Suppressor macrophage treated with lipopolysaccharide for 4 hours (primary cell): ENCODE results near the gene COL8A1.

Experiments
- DNase-seq: peaks from one replicate; pipeline ENCODE4 v3.0.0-alpha.2; 2020

COL8A1 gene

DNA sequence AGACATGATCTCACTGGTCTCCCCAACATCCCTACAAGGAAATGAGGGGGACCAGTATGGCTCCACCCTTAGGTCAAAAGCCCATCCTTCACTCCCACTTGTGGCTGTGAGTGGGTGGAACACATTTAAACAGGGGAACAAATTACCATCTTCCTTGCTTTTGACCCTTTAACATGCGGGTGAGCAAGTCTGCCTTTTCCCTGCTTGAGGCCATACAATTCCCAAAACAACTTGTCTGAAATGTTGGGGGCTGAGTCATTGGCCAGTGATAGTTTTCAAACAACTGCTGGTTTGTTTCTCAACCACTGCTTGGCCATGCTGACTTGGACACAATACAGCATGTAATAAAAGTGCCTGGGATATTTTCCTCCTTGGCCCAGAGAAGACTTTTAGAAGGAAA lies 39.6 kb downstream of the COL8A1 start:
- DNase-seq, result no peak

DNA sequence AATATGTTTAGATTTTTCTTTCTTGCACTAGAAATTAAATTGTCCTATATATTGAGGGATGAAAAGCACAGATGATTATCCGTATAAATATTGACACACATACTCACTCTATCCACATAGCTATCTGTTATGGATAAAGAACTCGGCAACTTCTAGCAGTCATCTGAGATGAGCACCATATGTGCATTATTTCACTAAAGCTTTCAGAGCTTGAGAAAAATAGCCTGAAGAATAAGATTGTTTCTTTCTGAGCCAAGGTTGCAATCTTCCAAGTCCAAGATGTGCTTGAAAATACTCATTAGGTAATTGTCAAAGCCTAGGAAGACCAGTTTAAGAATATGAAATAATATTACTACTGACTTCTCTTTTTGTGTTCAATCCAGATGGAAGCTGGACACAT lies 40.5 kb downstream of the COL8A1 start:
- no peak for DNase-seq

DNA sequence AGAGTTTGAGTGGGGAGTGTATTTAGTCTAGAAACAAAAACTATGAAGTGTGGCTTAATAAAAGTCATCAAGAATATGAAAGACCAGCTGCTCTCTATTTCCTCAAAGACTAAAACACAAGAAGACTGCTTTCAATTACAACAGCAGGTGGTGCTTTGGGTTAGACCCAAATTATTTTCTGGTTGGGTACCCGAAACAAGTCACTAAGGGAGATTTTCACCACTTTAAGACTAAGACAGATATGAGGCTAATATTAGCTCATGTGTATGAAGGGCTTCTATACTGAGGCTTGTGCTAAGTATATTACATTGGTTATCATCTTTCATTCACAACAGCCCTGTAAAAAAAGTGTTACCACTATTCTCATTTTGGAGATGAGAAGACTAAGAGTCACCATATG lies 43.1 kb downstream of the COL8A1 start:
- no peak for DNase-seq

DNA sequence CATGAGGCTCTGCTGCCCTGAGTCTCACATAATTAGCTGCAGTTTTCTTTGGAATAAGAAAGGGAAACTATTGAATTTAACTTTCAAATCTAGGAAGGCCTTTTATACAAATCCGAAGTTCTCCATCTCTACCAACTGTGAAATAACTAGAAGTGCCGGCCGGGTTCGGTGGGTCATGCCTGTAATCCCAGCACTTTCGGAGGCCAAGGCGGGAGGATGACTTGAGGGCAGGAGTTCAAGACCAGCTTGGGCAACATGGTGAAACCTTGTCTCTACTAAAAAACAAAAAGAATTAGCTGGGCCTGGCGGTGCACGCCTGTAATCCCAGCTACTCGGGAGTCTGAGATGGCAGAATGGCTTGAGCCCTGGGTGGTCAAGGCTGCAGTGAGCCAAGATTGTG lies 43.6 kb downstream of the COL8A1 start:
- DNase-seq, result no peak

DNA sequence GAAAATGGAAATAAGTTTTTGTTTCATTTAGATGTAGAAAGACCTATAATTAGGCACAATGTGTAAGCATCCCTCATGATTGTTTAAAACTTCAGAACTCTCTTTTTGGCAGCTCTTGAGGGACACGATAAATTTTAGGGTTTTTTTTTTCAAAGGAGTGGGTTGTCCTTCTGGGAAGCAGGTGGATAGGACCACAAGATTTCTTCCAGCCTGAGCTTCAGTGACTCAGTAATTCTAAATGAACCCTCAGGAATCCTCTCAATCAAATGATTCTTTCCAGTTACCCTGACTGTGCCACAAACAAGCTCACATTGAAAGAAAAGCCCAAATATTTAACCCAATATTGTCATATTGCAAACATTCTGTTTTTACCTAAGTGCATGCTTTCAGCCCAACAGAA lies 45.1 kb downstream of the COL8A1 start:
- DNase-seq, result no peak

DNA sequence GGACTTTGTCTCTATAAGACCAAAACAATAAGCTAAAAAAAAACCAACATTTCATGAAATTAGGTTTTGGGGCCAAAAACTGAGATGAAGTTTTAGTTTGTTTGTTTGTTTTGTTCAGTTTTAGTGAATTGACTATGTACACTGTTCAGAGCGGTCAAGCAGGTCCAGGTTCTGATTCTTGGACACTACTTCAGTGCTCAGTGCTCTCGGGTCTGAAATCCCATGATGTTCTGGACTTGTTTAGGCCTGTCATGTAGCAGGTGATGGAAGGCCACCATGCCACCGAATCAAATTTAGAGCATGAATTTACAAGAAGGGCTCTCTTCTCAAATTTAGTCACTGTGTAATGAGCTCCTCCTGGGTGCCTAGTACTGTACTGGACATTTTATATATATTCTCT lies 45.5 kb downstream of the COL8A1 start:
- DNase-seq, result no peak

DNA sequence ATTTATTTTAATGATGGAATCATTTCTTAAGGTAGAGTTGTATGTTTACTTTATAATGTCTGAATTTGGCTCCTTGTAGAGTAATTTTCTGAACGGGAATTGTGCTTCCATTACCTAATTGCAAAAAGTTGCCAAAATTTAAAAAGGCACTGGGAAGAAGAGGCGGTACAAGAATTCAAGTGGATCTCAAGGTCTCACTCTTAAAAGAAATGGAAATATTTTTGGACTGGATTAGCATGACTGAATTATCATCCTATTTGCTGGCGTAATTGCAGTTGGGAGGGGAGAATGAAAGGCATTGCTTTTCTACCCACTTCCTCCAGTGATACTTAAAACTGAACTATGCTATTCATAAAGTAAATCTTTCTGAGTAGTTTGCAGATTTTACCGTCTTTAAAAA lies 46.2 kb downstream of the COL8A1 start:
- no peak for DNase-seq

DNA sequence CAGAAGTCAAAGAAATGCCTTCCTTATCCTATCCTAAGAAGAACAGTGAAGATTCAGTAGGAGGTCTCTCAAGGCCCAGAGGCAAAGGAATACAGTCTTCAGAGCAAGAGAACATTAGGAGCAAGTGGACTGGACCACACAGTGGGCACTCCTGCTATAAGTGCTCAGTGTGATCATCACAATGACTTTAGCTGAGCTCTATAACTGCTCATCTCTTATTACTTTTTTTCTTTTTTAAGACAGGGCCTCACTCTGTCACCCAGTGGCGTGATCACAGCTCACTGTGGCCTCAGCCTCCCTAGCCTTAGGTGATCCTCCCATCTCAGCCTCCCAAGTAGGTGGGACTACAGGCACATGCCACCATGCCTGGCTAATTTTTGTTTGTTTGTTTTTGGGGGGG lies 48.1 kb downstream of the COL8A1 start:
- DNase-seq, result no peak

DNA sequence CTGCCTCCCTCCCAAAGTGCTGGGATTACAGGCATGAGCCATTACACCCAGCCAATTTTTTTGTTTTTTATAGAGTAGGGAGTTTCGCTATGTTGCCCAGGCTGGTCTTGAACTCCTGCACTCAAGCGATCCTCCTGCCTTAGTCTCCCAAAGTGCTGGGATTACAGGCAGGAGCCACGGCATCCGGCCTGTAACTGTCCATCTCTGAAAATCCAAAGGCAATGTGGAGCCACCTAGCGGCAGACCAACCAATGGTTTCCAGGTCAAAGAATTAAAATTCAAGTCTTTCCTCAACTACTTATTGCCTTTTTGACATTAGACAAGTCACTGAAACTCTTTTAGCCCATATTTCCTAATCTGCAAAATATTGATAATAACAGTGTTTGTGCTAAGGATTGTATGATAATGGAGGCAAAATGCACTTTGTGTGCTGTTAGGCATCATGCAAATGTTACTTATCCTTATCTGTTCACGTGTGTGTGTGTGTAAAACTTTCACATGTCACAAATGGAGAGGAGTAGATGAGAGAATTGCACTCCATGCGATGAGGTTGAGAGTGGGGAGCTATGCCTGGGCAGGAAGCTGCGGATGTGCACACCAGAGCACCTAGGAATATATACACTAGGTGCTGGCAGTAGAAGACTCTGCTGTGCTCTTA lies 48.7 kb downstream of the COL8A1 start:
- DNase-seq, result peak; percentile 48

DNA sequence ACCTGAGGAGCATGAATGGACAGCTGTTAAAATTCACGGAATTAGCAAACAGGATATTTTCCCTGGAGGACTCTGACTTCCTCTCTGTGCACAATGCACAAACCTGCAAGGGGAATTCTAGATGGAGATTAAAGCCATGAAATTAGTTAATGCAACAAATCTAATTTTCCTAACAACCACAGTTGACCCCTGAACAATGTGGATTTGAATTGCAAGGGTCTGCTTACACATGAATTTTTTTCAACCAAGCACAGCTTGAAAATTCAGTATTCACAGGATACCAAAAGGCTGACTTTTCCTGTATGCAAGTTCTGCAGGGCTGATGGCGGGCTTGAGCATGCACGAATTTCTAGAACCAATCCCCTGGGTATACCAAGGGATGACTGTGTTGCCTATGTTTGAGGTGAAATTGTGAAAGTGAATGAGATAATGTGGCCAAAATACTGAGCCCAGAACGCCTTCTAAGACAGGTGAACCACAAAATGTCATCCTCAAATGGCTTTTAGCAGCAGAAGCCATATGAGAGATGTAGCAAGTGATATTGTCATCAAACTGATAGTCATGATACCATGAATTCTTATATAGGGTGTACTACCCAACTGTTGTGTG lies 52.5 kb downstream of the COL8A1 start:
- DNase-seq, result no peak

DNA sequence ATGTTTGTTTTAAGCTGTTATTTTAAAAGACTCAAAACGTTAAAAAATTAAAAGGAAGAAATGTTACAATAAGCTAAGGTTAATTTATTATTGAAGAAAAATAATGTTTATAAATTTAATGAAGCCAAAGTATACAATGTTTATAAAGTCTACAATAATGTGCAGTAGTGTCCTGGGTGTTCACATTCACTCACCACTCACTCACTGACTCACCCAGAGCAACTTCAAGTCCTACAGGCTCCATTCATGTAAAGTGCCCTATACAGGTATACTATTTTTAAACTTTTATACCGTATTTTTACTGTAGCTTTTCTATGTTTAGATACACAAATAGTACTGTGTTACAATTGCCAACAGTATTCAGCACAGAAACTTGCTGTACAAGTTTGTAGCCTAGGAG lies 55.2 kb downstream of the COL8A1 start:
- DNase-seq, result no peak

DNA sequence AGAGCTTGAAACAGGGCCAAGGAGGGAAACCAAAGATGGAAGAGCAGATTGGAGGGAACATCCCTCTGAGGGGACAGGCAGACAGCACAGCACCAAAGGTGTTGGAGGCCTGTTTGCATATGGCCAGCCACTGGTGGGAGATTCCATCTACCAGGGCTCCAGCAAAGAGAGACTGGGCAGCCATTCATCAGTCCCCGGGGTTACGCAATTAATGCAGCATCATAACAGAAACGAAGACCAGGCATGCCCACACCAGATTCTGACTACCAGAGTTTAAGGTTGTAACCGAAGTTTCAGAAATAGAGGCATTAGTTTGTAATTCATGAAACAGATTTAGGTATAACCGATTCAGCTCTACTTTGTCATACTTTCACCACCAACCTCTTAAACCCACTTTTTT lies 58.1 kb downstream of the COL8A1 start:
- no peak for DNase-seq

DNA sequence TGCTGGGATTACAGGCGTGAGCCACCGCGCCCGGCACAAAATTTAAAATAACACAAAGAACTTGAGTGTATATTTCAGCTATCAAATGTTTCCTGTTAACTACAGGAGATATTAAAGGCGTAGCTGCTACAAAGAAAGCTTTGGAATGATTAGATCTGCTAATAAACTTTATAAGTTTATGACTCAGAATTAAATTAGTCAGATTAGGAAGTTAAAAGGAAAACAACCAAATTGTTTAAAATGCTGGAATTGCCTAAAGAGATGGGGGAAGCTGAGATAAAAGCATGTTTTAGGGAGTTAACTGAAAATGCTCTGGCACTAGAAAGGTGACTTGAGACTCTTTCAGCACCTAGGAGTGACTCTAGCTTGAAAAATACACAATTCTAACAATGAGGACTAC lies 58.9 kb downstream of the COL8A1 start:
- DNase-seq, result no peak

DNA sequence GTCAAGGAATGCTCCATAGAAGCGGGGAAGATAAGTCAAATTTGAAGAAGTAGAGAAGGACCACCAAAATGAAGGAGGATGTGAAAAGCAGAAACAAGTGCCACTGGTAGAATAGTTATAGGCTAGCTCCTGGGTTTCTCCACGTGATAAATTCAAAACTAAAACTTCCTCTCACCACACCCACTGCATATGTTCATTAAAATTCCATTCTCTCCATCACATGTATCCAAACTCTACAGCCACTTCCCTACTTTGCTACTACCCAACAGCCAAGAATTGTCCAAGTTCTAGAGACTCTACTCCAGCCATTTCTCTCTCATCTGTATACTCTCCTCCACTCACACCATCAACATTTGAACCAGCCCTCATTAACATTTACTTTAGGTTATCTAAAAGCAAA lies 60.5 kb downstream of the COL8A1 start:
- DNase-seq, result no peak

DNA sequence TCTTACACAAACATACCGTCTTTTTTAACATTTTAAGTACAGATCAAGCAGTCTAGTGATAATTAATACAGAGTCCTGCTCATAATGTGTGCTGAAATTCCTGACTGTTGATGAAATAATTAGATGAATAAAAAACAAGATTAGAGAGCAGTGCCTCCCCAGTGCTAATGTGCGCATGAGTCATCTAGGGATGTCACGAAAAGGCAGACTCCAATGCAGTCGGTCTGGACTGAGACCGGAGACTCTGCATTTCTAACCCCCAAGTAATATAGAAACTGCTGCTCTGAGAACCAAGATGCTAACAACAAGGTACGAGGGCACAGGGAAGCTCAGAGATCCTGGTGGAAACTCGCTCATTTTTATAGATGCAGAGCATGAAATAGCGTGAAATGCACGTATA lies 61.4 kb downstream of the COL8A1 start:
- DNase-seq, result no peak

DNA sequence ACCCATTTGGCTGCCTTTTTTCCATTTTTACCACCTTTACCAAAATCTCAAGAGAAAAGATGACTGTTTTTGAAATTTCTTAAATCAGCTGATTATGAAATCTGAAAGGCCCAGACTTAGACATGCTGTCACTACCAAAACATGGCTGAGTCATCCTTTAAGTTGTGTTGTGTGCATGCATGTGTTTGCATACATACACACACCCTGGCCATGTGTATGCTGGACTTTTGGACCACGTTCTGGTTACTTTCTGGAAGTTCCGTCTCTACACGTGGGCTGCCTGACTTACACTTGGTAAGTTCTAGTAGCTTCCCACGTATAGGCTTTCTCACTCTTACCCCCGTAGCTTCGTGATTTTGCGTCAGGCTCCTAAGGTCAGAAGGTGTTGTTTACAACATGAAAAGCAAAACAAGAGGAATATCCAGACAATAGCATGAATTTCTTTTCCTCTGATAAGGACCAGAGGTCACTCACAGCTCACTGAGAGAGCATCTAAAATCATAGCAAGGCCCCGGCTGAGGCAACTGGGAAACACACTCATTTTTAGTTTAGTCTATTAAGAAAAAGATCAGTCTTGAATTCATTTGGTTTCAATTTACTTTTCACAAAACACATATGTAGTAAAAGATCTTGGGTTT lies 62.4 kb downstream of the COL8A1 start:
- no peak for DNase-seq

DNA sequence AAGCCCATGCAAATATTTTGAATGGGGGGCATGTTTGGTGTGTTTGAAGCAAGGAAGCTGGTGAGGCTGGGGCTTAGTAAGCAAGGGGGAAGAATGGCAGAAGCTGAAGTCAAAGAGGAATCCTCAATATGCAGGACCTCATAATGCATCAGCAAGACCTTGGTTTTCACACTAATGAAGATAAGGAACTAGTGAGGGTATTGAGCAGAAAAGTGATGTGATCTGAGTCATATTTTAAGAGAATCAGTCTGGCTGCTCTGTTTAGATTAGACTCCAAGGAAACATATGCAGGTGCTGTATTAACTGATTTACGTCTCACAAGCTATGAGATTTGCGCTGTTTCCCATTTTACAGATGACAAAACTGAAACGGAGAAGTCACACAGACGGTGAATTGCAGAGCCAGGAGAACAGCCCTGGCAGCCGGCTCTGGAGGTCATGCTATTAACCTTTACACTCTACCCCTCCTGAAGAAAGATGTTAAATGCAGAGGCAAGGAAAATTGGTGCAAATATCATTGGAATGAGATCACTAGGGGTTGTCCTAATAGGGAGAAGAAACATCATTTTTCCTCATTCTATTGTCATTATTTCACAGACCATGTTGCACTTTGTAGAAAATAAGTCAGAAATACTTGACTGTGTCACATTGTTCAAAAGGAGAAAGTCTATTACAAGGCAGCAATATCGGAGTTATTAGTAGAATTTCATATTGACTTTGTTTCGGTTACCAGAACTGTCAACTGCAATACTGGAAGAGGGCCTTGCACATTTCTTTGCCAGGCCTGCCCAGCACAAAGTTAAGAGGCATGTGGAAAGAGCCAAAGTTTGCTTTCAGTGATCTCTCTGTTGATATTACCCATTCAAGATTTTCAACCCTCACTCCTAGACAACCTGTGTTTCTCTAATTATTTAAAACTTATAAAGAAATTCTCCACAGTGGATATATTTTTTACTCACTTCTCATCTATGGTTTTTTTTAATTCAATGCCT lies 64.9 kb downstream of the COL8A1 start:
- no peak for DNase-seq

DNA sequence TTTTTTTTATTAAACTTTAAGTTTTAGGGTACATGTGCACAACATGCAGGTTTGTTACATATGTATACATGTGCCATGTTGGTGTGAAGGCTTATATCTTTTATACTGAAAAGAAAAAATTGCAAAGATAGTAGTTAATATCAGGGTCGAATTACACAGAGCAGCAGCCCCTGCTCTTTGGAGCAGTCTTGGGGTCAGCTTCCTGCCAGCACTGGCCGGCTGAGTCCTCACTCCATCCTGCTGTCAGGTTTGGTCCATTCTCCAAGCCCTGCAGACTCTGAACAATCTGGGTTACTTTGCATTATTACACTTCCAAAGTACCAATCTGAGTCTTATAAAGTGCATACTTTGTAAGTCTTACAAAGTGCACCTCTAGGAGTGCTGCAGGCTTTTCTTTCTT lies 66.0 kb downstream of the COL8A1 start:
- DNase-seq, result no peak

DNA sequence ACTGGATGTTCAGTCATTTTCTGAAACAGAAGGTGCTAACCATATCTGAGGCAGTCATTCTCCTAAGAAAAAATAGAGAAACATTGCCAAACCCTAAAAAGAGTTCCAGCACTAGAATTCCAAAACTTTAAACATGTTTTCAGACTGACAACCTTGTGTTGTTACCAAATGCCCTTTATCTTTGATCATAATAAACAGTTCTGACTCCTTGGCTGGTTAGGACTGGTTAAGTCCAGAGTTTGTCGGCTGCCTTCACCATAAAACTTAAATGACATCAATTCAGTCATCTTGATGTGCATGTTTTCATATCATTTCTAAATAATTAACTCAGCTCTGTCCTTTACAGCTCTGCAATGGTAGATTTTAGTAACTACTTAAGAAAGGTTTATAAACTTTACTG lies 68.0 kb downstream of the COL8A1 start:
- DNase-seq, result no peak

DNA sequence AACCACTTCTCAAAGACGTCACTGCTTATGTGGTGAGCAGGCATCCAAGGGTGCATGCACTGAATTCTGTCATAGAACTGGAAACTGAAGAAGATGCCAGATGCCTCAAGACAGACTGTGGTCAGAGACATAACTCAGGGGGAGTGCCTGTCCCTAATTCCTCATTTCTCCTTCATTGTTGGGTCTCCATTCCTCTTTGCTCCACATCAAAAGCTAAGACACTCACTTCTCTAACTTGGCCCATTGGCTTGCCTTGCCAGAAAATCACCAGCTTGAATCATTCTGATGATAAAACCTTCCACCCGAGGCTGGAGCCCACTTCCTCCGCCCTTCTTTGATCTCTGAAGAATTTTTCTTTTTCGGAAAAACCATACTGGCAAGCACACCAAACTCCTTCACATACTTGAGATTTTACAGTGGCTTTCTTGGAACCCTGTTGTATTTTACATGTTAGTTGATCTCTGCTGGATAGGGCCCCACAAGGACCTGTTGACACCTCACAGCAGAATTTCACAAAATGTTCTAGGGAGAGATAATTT lies 69.9 kb downstream of the COL8A1 start:
- no peak for DNase-seq

DNA sequence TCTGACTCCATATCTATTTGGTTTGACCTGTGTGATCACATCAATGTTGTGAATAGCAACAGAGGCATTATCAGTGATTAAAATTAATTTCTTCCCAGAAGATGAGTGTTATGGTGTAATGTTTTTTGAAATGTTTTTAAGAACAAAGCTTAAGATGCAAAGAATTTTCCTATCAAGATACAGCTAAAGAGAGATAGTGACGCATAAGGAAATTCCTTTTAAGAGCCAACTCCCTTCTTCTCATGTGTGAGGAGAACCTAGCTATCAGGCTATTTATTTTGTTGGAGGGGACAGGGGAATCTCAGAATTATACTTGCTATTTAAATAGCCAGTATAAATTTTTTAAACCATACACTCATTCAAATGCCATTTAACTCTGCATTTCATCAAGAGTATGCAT lies 71.3 kb downstream of the COL8A1 start:
- no peak for DNase-seq

DNA sequence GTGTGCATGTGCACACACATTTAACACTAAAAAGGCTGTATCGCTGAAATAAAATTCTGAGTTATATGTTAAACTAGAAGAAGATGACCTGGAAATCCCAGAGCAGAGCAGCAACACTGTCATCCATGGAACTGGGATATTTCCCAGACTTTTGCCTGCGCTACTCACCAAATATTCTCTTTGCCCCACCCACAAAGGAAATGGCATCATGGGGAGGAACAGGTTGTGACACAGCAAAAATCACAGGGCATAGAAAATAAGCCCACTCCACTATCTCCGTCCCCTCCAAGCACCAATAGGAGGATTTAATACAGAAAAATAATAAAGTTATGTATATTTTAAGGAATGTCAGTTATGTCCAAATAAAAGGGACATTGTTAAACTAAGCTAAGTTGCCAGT lies 71.7 kb downstream of the COL8A1 start:
- DNase-seq, result no peak

DNA sequence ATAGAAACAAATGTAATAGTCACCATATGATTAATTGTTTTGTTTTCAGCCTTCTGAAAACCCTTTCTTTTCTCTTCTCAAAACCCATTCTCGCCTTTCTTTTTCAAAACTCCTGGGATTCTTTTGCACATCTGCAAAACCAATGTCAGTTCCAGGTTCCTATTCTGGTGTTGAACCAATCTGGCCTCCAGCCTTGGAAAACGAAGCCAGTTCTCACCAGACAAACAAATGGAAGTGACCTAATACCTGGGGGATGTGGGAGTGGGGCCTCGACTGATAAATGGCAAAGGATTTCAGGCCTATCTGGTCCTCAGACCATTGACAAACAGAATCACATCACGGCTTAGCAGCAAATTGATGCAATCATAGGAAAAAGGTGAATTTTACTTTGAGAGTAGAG lies 73.0 kb downstream of the COL8A1 start:
- no peak for DNase-seq
